Activated CD8-positive, alpha-beta memory T cell treated with anti-CD3 and anti-CD28 coated beads, Interleukin-2, amount 10 ng/mL, durations not matched to agents 7 days and 5 days (primary cell): ENCODE data around the gene MAGEA6. TPM values are rescaled to one million over a fixed set of nuclear protein-coding genes. Genes with fewer than 3 reads are reported as not detected.
"Not testable (repeated sequence)": the region's sequence is repeated elsewhere in the genome, so short reads cannot be mapped to it uniquely, and the experiment has no call there.

Source experiments
- ATAC-seq: fragments of 150-1000 bp; cut with Tn5 transposase; one replicate; pipeline ENCODE4 v1.10.0; 2021; ENCODE audit warnings: moderate library complexity
- CTCF ChIA-PET: fragments of 350-600 bp; sonication (Branson Sonifier 250); formaldehyde crosslinking; loops from one replicate; lab custom pipeline; 2021; ENCODE audit warnings: antibody characterized with exemption; lab: Charles Lee
- DNase-seq: peaks from one replicate; pipeline ENCODE4 v3.0.0-alpha.2; 2020
- H3K27ac Mint-ChIP-seq: one replicate; pipeline ENCODE4 v1.8.0; 2021; ENCODE audit warnings: mild to moderate bottlenecking, mixed read lengths
- H3K27me3 Mint-ChIP-seq: one replicate; pipeline ENCODE4 v1.8.0; 2021; ENCODE audit warnings: mixed read lengths
- H3K36me3 Mint-ChIP-seq: one replicate; pipeline ENCODE4 v1.8.0; 2021; ENCODE audit warnings: mild to moderate bottlenecking, mixed read lengths
- H3K4me1 Mint-ChIP-seq: one replicate; pipeline ENCODE4 v1.8.0; 2021; ENCODE audit warnings: mixed read lengths
- H3K4me3 Mint-ChIP-seq: one replicate; pipeline ENCODE4 v1.8.0; 2021; ENCODE audit warnings: mild to moderate bottlenecking, moderate library complexity, mixed read lengths
- H3K9me3 Mint-ChIP-seq: one replicate; pipeline ENCODE4 v1.8.0; 2022; ENCODE audit warnings: low read depth, mixed read lengths
- total RNA-seq, 2 experiments: library from RNA; stranded (reverse); gene quantifications; one replicate each; pipeline ENCODE4 v1.2.3, GENCODE V29; 2021

The MAGEA6 gene
- total RNA-seq, 2 experiments from 2014 or later = not detected

DNA sequence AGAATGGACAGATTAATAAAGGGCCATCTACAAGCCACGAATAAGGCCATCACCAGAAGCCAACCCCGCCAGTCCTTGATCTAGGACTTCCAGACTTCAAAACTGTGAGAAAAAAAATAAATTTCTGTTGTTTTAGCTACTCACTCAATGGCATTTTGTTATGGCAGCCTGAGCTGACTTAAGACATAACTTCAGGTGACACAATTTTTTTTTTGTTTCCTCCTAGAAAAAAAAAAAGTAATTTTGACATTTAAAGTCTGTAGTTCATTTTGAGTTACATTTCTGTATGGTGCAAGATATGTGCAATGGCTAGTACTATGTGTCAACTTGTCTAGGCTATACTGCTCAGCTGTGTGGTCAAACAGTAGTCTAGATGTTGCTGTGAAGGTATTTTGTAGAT is 10.6 kb downstream of the MAGEA6 start, which contains the start of gene CSAG3:
Gene CSAG3 (plus strand): TSS at position 301 of the 400 bp plus-strand sequence.
- ATAC-seq, H3K36me3 Mint-ChIP-seq, CTCF ChIA-PET, H3K9me3 Mint-ChIP-seq, H3K4me3 Mint-ChIP-seq, H3K27me3 Mint-ChIP-seq, DNase-seq, H3K27ac Mint-ChIP-seq, H3K4me1 Mint-ChIP-seq: not testable (repeated sequence)

- ATAC-seq, H3K36me3 Mint-ChIP-seq, H3K9me3 Mint-ChIP-seq, H3K27me3 Mint-ChIP-seq, H3K4me1 Mint-ChIP-seq, H3K27ac Mint-ChIP-seq, H3K4me3 Mint-ChIP-seq, CTCF ChIA-PET, DNase-seq: not testable (repeated sequence)
These were observed 14.6 kb downstream of the MAGEA6 start for GRCh38 chrX:152754871-152755270.

DNA sequence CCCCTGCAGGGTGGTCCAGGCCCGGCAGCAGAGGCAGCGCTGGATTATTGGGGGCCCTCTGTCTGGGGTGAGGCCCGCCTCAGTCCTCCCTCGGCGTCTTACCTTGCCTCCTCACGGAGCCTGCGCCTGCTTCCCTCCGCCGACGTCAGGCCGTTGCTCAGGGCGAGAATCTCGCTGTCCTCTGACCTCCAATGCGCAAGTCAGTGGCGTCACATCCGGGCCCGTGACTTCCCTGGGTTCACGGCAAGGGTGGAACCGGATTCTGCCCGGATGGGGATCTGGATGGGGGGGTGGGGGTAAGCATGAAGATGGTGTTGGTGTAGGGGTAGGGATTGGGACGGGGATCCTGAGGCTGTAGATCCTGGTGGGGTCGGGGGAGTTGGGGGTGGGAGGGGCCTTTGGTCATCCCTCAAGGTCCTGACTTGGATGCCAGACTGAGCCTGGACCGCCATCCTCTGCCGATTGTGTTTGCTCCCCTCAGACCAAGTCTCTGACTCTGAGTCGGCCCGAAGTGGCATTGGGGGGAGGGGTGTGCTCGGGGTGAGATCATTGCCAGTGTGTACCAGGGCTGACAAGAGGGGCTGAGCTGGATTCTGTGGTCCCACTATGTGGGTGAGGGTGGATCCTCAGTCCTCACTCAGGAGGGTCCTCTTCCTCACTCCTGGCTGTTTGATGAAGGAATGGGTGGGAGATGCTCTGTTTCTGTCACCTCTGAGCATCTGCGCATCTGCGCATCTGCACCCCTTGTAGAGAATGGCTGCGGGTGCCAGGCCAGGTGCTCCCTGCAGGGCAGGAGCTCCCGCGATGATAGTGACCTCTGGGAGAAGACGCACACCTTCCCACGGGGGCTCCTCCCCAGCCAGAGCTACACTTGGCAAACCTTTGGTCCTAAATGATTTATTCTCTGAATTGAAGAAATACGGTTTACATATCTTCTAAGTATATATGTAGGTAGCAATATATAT is 15.5 kb downstream of the MAGEA6 start, which contains the start of gene MAGEA2:
Gene MAGEA2 (minus strand): TSS at position 157 of the 965 bp plus-strand sequence. CDS start 2,479 bp downstream, outside the sequence.
- H3K27ac Mint-ChIP-seq, H3K9me3 Mint-ChIP-seq, ATAC-seq, CTCF ChIA-PET, H3K4me3 Mint-ChIP-seq, H3K36me3 Mint-ChIP-seq, H3K4me1 Mint-ChIP-seq, DNase-seq, H3K27me3 Mint-ChIP-seq: not testable (repeated sequence)

DNA sequence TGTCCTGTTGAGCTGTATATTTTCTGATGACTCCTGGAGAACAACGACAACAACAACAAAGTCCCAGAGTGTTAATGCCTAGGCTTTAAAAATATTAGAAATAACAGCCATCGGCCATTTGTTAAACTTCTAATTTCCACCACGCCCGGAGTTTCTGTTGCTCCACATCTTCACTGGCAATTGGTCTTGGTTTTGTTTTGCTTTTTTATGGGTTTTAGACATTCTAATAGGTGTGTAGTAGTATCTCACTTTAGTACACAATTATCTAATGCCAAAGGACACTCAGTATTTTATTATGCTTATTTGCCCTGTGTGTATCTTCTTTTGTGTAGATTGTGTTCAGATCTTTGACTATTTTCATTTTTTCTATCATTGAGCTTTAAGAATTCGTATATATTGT is 30.9 kb downstream of the MAGEA6 start:
- H3K9me3 Mint-ChIP-seq = no peaks in the 10 kb centered on the region
- no peaks in the 10 kb centered on the region for H3K4me1 Mint-ChIP-seq
- H3K27ac Mint-ChIP-seq = no peak overlapping the region
- no peak overlapping the region for H3K4me3 Mint-ChIP-seq
- H3K36me3 Mint-ChIP-seq = no peaks in the 10 kb centered on the region
- H3K27me3 Mint-ChIP-seq = no peaks in the 10 kb centered on the region
- CTCF ChIA-PET = no interaction called here
- DNase-seq (no peak), ATAC-seq (no peak)

DNA sequence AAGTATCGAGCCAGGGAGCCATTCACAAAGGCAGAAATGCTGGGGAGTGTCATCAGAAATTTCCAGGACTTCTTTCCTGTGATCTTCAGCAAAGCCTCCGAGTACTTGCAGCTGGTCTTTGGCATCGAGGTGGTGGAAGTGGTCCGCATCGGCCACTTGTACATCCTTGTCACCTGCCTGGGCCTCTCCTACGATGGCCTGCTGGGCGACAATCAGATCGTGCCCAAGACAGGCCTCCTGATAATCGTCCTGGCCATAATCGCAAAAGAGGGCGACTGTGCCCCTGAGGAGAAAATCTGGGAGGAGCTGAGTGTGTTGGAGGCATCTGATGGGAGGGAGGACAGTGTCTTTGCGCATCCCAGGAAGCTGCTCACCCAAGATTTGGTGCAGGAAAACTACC is 33.0 kb downstream of the MAGEA6 start:
- H3K27me3 Mint-ChIP-seq, H3K9me3 Mint-ChIP-seq, DNase-seq, CTCF ChIA-PET, H3K36me3 Mint-ChIP-seq, H3K27ac Mint-ChIP-seq, ATAC-seq, H3K4me3 Mint-ChIP-seq, H3K4me1 Mint-ChIP-seq: not testable (repeated sequence)

DNA sequence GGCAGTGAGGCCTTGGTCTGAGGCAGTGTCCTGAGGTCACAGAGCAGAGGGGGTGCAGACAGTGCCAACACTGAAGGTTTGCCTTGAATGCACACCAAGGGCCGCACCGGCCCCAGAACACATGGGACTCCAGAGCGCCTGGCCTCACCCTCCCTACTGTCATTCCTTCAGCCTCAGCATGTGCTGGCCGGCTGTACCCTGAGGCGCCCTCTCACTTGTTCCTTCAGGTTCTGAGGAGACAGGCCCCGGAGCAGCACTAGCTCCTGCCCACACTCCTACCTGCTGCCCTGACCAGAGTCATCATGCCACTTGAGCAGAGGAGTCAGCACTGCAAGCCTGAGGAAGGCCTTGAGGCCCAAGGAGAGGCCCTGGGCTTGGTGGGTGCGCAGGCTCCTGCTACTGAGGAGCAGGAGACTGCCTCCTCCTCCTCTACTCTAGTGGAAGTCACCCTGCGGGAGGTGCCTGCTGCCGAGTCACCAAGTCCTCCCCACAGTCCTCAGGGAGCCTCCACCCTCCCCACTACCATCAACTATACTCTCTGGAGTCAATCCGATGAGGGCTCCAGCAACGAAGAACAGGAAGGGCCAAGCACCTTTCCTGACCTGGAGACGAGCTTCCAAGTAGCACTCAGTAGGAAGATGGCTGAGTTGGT is 33.5 kb downstream of the MAGEA6 start:
- Mint-ChIP-seq H3K4me1 (no peaks in the 10 kb centered on the region), H3K27ac (no peak overlapping the region), H3K9me3 (no peaks in the 10 kb centered on the region), H3K36me3 (no peaks in the 10 kb centered on the region), H3K27me3 (no peaks in the 10 kb centered on the region), H3K4me3 (no peak overlapping the region)
- ATAC-seq (no peak), DNase-seq (no peak)
- CTCF ChIA-PET = no interaction called here

GRCh38 chrX:152735101-152735500 is 34.4 kb downstream of the MAGEA6 start:
- CTCF ChIA-PET = no interaction called here
- DNase-seq (no peak), ATAC-seq (no peak)
- no peak overlapping the region for H3K27ac Mint-ChIP-seq
- no peaks in the 10 kb centered on the region for H3K27me3 Mint-ChIP-seq
- H3K4me3 Mint-ChIP-seq = no peak overlapping the region
- no peaks in the 10 kb centered on the region for H3K9me3 Mint-ChIP-seq
- H3K36me3 Mint-ChIP-seq = no peaks in the 10 kb centered on the region
- no peaks in the 10 kb centered on the region for H3K4me1 Mint-ChIP-seq

- H3K27me3 Mint-ChIP-seq, H3K27ac Mint-ChIP-seq, ATAC-seq, CTCF ChIA-PET, H3K9me3 Mint-ChIP-seq, DNase-seq, H3K4me3 Mint-ChIP-seq, H3K36me3 Mint-ChIP-seq, H3K4me1 Mint-ChIP-seq: not testable (repeated sequence)
These were observed 35.2 kb downstream of the MAGEA6 start for GRCh38 chrX:152734143-152734858.

GRCh38 chrX:152733261-152733975 is 36.1 kb downstream of the MAGEA6 start, which contains the start of the genes CSAG1 and MAGEA12:
Gene CSAG1, minus strand, starts transcription at chrX:152733721. Its CDS starts 1,261 bp downstream, at chrX:152732460.
Gene MAGEA12, plus strand, starts transcription at chrX:152733757. Its CDS starts 2,405 bp downstream, at chrX:152736162.
- H3K36me3 Mint-ChIP-seq = no peaks in the 10 kb centered on the region
- no peak for ATAC-seq
- H3K27me3 Mint-ChIP-seq = peaks cover 4% of the 10 kb centered on the region
- H3K27ac Mint-ChIP-seq = no peak within 1 kb of the TSS
- H3K9me3 Mint-ChIP-seq = no peaks in the 10 kb centered on the region
- no peak for DNase-seq
- H3K4me3 Mint-ChIP-seq = no peak within 1 kb of the TSS
- H3K4me1 Mint-ChIP-seq = no peaks in the 10 kb centered on the region
- CTCF ChIA-PET = no interaction called here

DNA sequence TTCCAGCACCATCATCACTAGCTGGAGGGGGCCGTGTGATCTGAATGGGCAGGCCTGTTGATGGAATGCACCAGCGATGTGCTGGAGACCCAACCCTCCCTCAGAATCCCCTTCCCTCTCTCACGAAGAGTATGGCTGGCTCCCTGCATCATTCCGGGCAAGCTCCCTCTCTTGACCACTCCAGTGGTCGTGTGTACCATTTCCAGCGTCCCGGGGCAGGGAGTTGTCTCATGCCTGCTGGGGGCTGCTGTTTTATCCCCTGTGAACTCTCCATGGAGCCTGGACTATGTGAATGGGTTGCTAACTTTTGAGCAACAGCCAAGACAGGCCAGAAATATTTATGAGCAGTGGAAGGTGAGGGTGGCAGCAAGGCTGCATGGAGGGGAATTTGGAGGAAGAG is 44.1 kb downstream of the MAGEA6 start:
- CTCF ChIA-PET = no interaction called here

More for the DNA sequence above, 44.1 kb downstream of the MAGEA6 start:
- H3K4me1 Mint-ChIP-seq = no peaks in the 10 kb centered on the region
- H3K27ac Mint-ChIP-seq = no peak overlapping the region
- ATAC-seq (no peak), DNase-seq (no peak)
- H3K4me3 Mint-ChIP-seq = no peak overlapping the region
- H3K9me3 Mint-ChIP-seq = no peaks in the 10 kb centered on the region
- peaks cover 4% of the 10 kb centered on the region for H3K27me3 Mint-ChIP-seq
- H3K36me3 Mint-ChIP-seq = no peaks in the 10 kb centered on the region
